Effector memory CD8-positive, alpha-beta T cell (primary cell): ENCODE data around the gene TM9SF3.
"Not testable (repeated sequence)": the region's sequence is repeated elsewhere in the genome, so short reads cannot be mapped to it uniquely, and the experiment has no call there.

Experiments
- ATAC-seq: fragments of 150-1000 bp; cut with Tn5 transposase; replicated peaks from 2 replicates; pipeline ENCODE4 v1.10.0; 2021; ENCODE audit warnings: mild to moderate bottlenecking, moderate library complexity
- DNase-seq, 3 experiments: peaks; one replicate each; pipeline ENCODE4 v3.0.0; 2021
- H3K27ac Mint-ChIP-seq, 2 donors: one replicate each; pipeline ENCODE4 v1.8.0; 2022; ENCODE audit warnings: mild to moderate bottlenecking in 2 of 2, mixed read lengths in 2 of 2, moderate library complexity in 2 of 2
- H3K27me3 Mint-ChIP-seq, 2 donors: one replicate each; pipeline ENCODE4 v1.8.0; 2022; ENCODE audit warnings: mixed read lengths in 2 of 2
- H3K36me3 Mint-ChIP-seq: one replicate; pipeline ENCODE4 v1.8.0; 2022; ENCODE audit warnings: mild to moderate bottlenecking, moderate library complexity, mixed read lengths; ENCODE audit not compliant: insufficient read depth
- H3K4me1 Mint-ChIP-seq, 2 donors: one replicate each; pipeline ENCODE4 v1.8.0; 2022; ENCODE audit warnings: low read depth in 2 of 2, mixed read lengths in 2 of 2
- H3K4me3 Mint-ChIP-seq, 2 donors: one replicate each; pipeline ENCODE4 v1.8.0; 2022; ENCODE audit warnings: mild to moderate bottlenecking in 2 of 2, mixed read lengths in 2 of 2, moderate library complexity in 2 of 2
- H3K9me3 Mint-ChIP-seq, 2 donors: one replicate each; pipeline ENCODE4 v1.8.0; 2022; ENCODE audit warnings: mixed read lengths in 2 of 2

TM9SF3 gene

DNA sequence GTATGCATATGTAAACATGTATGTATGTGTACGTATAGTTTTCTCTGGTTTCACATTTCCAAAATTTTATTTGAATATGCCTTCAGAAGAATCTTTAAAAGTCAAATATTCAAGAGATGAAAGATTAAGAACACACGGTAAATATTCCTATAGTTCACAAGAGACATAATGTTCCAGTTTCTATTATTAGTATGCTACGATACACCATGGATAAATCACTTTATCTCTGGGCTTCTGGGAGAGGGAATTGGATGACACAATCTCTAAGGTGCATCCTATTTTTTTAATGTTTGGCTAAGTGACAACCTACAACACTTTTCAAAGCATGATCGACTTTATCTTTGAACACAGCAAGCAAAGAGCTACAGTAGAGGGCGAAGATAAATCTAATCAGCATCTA, 13.8 kb downstream of the TM9SF3 start:
- ATAC-seq (no peak), DNase-seq (no peak)
- Mint-ChIP-seq H3K4me1 (peaks cover 33 to 77% of the 10 kb centered on the region in 2 donors), H3K36me3 (peaks cover 47% of the 10 kb centered on the region), H3K27ac (no peak overlapping the region), H3K4me3 (no peak overlapping the region), H3K27me3 (no peaks in the 10 kb centered on the region), H3K9me3 (no peaks in the 10 kb centered on the region)

DNA sequence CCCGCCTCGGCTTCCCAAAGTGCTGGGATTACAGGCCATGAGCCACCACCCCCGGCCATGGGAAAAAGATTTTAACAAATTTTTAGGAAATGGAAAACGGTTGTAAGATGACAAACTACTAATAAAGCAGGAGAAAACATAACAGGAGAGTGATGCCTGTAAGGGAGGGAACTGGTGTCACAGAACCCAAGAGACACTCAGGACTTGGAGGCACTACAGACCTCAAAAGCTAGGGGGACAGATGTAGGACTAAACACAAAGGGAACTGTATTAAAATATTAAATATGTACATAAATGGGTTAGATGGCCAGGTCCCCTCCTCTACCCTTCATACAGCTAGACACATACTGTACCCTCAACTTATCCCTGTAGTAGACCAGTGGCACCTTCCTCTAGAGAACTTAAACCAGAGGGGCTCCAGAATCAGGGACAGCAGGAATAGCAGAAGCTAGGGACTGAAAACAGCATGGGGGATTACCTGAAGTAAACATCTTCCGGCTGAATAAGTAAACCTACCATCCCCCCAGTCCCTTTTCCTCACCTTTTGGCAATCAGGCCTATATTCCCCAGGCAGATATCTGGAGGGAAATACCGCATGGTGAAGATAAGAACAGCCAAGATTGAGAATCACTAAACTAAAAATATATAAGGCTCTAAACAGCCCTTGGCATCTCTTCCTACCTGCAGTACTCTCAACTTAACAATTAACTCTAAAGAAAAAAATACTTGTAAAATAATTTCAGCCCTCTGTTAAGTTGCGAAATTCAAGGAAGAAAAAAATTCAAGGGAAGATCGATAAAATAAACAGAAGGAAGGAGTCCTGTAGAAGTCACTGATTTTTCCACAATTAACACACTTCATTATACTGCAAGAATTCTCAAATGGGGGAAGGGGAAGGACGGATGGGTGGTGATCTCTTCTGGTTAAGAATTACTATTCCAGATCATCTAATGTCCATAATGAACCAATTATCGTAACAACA, 15.5 kb downstream of the TM9SF3 start:
- H3K36me3 Mint-ChIP-seq, result peaks cover 50% of the 10 kb centered on the region
- H3K4me3 Mint-ChIP-seq, result no peak overlapping the region

GRCh38 chr10:96570511-96570910, 16.3 kb downstream of the TM9SF3 start:
- ATAC-seq (no peak), DNase-seq (no peak)
- H3K36me3 Mint-ChIP-seq, result peaks cover 45% of the 10 kb centered on the region
- H3K4me3 Mint-ChIP-seq, result peak overlapping the region in 1 of 2 donors; percentile 30
- H3K27me3 Mint-ChIP-seq, result no peaks in the 10 kb centered on the region
- no peak overlapping the region for H3K27ac Mint-ChIP-seq
- peaks cover 34 to 79% of the 10 kb centered on the region in 2 donors for H3K4me1 Mint-ChIP-seq
- no peaks in the 10 kb centered on the region for H3K9me3 Mint-ChIP-seq

More for the DNA sequence above, 15.5 kb downstream of the TM9SF3 start:
- Mint-ChIP-seq H3K27me3 (no peaks in the 10 kb centered on the region), H3K27ac (no peak overlapping the region), H3K9me3 (no peaks in the 10 kb centered on the region), H3K4me1 (peaks cover 34 to 74% of the 10 kb centered on the region in 2 donors)
- ATAC-seq (peak; percentile 32), DNase-seq (no peak)

DNA sequence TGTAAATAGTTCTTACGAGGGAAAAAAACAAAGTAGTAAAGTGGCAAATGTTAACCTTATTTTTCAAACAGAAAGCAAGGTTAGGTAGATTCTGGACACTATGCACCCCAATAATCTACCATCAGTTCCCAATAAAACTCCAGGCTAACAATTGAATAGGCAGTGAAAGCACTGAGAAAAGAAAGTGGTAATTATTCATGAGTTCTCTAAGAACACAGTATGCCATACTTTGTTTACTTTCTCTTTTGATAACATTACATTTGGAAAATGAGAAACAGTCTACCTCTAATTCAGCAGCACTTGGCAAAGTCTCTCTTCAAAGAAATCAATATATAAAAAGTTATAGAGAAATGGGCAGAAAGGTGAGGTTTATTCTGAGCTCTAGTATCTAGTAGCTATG, 18.4 kb downstream of the TM9SF3 start:
- Mint-ChIP-seq H3K4me3 (peak overlapping the region in 1 of 2 donors; percentile 13), H3K4me1 (peaks cover 25 to 63% of the 10 kb centered on the region in 2 donors), H3K27me3 (no peaks in the 10 kb centered on the region), H3K9me3 (no peaks in the 10 kb centered on the region), H3K36me3 (peaks cover 46% of the 10 kb centered on the region), H3K27ac (peak overlapping the region; percentile 80 to 84)
- no peak for DNase-seq
- ATAC-seq, result no peak

- DNase-seq (no peak), ATAC-seq (no peak)
- Mint-ChIP-seq H3K27me3 (no peaks in the 10 kb centered on the region), H3K36me3 (peaks cover 47% of the 10 kb centered on the region), H3K4me3 (no peak overlapping the region), H3K9me3 (no peaks in the 10 kb centered on the region), H3K27ac (no peak overlapping the region), H3K4me1 (peaks cover 24 to 48% of the 10 kb centered on the region in 2 donors)
These were observed 21.0 kb downstream of the TM9SF3 start for GRCh38 chr10:96565774-96566173.

- Mint-ChIP-seq H3K27me3 (no peaks in the 10 kb centered on the region), H3K4me3 (no peak overlapping the region), H3K36me3 (peaks cover 47% of the 10 kb centered on the region), H3K4me1 (peaks cover 2 to 13% of the 10 kb centered on the region in 2 donors), H3K27ac (no peak overlapping the region), H3K9me3 (no peaks in the 10 kb centered on the region)
- DNase-seq, result no peak
- no peak for ATAC-seq
These were observed 25.6 kb downstream of the TM9SF3 start for GRCh38 chr10:96560966-96561887.

DNA sequence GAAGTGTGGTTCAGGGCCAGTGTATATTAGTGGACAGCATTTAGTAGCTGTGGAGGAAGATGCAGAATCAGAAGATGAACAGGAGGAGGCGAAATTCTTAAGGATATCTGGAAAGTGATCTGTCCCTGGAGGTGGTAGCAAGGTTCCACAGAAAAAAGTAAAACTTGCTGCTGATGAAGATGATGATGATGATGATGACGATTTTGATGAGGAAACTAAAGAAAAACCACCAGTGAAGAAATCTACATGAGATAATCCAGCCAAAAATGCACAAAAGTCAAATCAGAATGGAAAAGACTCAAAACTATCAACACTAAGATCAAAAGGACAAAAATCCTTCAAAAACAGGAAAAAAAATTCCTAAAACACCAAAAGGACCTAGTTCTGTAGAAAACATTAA, 26.3 kb downstream of the TM9SF3 start:
- ATAC-seq, result no peak
- no peak for DNase-seq
- H3K27ac Mint-ChIP-seq, result no peak overlapping the region
- H3K9me3 Mint-ChIP-seq, result no peaks in the 10 kb centered on the region
- H3K4me3 Mint-ChIP-seq, result no peak overlapping the region
- peaks cover 47% of the 10 kb centered on the region for H3K36me3 Mint-ChIP-seq
- H3K4me1 Mint-ChIP-seq, result peaks cover 2 to 8% of the 10 kb centered on the region in 2 donors
- no peaks in the 10 kb centered on the region for H3K27me3 Mint-ChIP-seq

DNA sequence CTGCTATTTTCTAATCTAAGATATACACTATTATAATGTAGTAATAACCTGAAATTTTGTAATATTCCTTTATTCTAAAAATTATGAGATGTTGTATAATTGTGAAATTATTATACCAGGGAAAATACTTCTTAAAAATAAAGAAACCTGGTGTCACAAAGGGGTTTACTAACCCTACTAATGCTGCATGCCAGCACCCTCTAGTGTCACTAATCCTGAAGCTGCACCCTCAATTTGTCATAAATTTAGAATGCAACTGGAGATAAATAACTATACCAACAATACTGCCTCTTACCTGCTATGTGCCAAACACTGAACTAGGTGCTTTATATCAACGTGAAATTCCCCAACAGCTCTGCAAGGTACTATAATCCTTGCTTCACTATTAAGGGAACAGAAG, 30.8 kb downstream of the TM9SF3 start:
- H3K27me3 Mint-ChIP-seq, result no peaks in the 10 kb centered on the region
- no peak overlapping the region for H3K4me3 Mint-ChIP-seq
- ATAC-seq (peak; percentile 24), DNase-seq (no peak)
- peaks cover 29% of the 10 kb centered on the region for H3K36me3 Mint-ChIP-seq
- no peaks in the 10 kb centered on the region for H3K9me3 Mint-ChIP-seq
- no peak overlapping the region for H3K27ac Mint-ChIP-seq
- peaks cover 0 to 4% of the 10 kb centered on the region in 2 donors for H3K4me1 Mint-ChIP-seq

GRCh38 chr10:96555330-96555729, 31.5 kb downstream of the TM9SF3 start:
- DNase-seq (no peak), ATAC-seq (no peak)
- Mint-ChIP-seq H3K9me3 (no peaks in the 10 kb centered on the region), H3K27ac (no peak overlapping the region), H3K36me3 (peaks cover 24% of the 10 kb centered on the region), H3K27me3 (no peaks in the 10 kb centered on the region), H3K4me1 (no peaks in the 10 kb centered on the region), H3K4me3 (no peak overlapping the region)

DNA sequence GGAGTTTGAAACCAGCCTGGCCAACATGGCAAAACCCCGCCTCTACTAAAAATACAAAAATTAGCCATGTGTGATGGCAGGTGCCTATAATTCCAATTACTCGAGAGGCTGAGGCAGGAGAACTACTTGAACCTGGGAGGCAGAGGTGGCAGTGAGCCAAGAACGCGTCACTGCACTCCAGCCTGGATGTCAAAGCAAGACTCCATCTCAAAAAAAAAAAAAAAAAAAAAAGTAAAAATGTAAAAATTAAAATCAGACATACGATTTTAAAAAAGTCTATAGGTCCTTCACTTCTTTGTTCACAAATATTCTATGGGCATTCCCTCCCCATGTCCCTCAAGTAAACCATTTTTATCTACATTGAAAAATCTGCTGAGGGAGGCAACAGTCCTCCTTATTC, 38.2 kb downstream of the TM9SF3 start:
- Mint-ChIP-seq H3K27me3 (no peaks in the 10 kb centered on the region), H3K9me3 (no peaks in the 10 kb centered on the region), H3K27ac (no peak overlapping the region), H3K4me3 (no peak overlapping the region), H3K4me1 (peaks cover 6 to 14% of the 10 kb centered on the region in 2 donors), H3K36me3 (peaks cover 65% of the 10 kb centered on the region)
- DNase-seq (no peak), ATAC-seq (no peak)

DNA sequence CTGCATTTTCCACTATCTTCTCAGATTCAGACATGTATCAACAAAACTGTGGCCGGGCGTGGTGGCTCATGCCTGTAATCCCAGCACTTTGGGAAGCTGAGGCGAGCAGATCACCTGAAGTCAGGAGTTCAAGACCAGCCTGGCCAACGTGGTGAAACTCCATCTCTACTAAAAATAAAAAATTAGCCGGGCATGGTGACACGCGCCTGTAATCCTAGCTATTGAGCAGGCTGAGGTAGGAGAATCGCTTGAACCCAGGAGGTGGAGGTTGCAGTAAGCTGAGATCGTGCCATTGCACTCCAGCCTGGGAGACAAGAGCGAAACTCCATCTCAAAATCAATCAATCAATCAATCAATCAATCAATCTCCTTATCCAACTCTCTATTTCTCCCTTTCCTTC, 41.3 kb downstream of the TM9SF3 start:
- H3K4me3 Mint-ChIP-seq, H3K9me3 Mint-ChIP-seq, ATAC-seq, H3K27ac Mint-ChIP-seq, H3K27me3 Mint-ChIP-seq, DNase-seq: not testable (repeated sequence)
- Mint-ChIP-seq H3K36me3 (peaks cover 82% of the 10 kb centered on the region), H3K4me1 (peaks cover 11 to 23% of the 10 kb centered on the region in 2 donors)

DNA sequence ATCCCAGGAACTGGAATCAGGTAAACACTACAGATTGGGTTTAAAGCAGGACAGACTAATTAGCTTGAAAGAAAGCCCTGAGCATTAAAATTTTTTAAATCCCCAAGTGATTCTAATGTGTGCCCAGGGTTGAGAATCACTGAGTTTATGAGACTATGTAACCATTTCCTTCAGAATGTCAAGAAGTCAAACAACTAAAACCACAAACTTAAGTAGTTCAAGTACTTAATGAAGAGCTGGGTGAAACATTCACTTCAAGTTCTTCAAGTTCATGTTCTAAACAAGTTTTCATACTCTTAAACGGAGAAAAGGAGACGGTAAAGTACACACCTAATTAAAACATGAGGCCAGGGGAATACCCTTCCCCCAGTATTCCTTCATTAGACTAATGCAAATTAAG, 44.9 kb downstream of the TM9SF3 start:
- peaks cover 11 to 41% of the 10 kb centered on the region in 2 donors for H3K4me1 Mint-ChIP-seq
- H3K9me3 Mint-ChIP-seq, result no peaks in the 10 kb centered on the region
- H3K27me3 Mint-ChIP-seq, result no peaks in the 10 kb centered on the region
- H3K36me3 Mint-ChIP-seq, result peaks cover 81% of the 10 kb centered on the region
- H3K4me3 Mint-ChIP-seq, result no peak overlapping the region
- peak overlapping the region in 1 of 2 donors; percentile 24 for H3K27ac Mint-ChIP-seq
- no peak for DNase-seq
- no peak for ATAC-seq

DNA sequence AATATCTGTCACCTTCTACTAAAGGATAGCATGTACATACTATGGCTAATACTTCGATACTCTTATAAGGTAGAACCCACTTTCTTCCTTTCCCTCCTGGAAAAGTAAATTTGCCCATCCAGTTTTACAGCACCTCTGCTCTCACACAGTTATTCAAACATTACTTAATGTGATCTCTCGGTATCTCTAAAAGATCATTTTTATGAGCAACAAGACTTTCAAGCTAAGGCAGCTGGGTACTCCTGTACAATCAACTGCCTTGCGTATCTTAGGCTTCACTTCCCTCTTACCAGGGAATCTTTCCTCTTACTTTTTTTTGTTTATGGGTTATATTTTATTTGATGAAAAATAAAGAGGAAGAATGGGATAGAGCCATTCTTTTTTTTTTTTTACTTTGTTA, 46.6 kb downstream of the TM9SF3 start:
- no peaks in the 10 kb centered on the region for H3K27me3 Mint-ChIP-seq
- peaks cover 66% of the 10 kb centered on the region for H3K36me3 Mint-ChIP-seq
- no peak for ATAC-seq
- H3K4me1 Mint-ChIP-seq, result peaks cover 12 to 41% of the 10 kb centered on the region in 2 donors
- H3K27ac Mint-ChIP-seq, result peak overlapping the region in 1 of 2 donors; percentile 32
- H3K4me3 Mint-ChIP-seq, result no peak overlapping the region
- no peaks in the 10 kb centered on the region for H3K9me3 Mint-ChIP-seq
- DNase-seq, result no peak
